ENCODE results near the gene TFAP2B.

DNA sequence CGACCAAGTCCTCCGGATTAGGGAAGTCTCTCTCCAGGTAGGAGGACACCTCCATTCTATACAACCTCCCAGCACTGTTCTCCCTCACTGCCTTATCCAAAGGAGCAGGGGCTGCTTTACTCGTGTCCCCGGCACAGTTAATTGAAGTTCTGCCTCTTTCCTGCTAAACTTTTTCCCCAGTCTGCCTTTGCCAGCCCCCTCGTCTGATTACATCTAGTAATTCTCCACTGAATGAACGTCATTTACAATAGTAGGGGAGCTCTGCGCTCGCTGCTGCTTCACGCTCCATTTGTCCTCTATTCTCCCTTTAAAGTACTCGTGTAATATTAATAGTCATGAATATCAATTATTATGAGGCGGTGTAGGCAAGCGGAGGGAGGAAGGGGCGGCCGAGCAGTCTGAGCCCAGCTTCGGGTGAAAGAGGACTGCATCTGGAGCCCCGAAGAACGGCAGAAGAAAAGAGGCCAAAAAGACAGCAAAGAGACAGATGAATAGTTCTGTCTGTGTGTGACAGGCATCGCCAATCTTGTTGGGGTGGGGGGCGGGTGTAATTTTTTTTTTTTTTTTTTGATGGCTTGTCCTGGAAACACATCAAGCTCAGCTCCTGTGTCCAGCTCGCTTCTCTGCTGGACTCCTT, 2.9 kb downstream of the TFAP2B start:
- TF ChIP-seq, protein P1, sequence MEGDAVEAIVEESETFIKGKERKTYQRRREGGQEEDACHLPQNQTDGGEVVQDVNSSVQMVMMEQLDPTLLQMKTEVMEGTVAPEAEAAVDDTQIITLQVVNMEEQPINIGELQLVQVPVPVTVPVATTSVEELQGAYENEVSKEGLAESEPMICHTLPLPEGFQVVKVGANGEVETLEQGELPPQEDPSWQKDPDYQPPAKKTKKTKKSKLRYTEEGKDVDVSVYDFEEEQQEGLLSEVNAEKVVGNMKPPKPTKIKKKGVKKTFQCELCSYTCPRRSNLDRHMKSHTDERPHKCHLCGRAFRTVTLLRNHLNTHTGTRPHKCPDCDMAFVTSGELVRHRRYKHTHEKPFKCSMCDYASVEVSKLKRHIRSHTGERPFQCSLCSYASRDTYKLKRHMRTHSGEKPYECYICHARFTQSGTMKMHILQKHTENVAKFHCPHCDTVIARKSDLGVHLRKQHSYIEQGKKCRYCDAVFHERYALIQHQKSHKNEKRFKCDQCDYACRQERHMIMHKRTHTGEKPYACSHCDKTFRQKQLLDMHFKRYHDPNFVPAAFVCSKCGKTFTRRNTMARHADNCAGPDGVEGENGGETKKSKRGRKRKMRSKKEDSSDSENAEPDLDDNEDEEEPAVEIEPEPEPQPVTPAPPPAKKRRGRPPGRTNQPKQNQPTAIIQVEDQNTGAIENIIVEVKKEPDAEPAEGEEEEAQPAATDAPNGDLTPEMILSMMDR (IDR thresholded peaks at IDR 0.05): no peak
- no peak for TF ChIP-seq ZFX (IDR thresholded peaks at IDR 0.05; ENCODE audit: borderline replicate concordance)
